K562 (cell line): ENCODE results near the gene PPIL6. TPM values are rescaled to one million over a fixed set of nuclear protein-coding genes. Genes with fewer than 3 reads are reported as not detected.

Experiments used
- ATAC-seq: fragments of 200-7000 bp; cut with Tn5 transposase; 3 replicates; pipeline ENCODE4 v1.9.1; 2020; ENCODE audit warnings: moderate library complexity
- BruUV-seq: library from RNA; stranded (reverse); fragments of 400-500 nt; replicated peaks from 2 replicates; lab custom pipeline; 2021; lab: Mats Ljungman, UMichigan
- CTCF ChIA-PET: fragments of 300-600 bp; formaldehyde crosslinking; extraction: SDS; loops from one replicate; lab custom pipeline; 2021; ENCODE audit warnings: low intra/inter-chr PET ratio; lab: Yijun Ruan, JAX
- POLR2A ChIA-PET: fragments of 300-600, 350-650 bp; sonication (Branson Sonifier 250); formaldehyde crosslinking; extraction: SDS; loops from one replicate; lab custom pipeline; 2021; ENCODE audit warnings: antibody characterized with exemption, inconsistent platforms; lab: Yijun Ruan, JAX
- DNase-seq, 4 experiments: peaks; one replicate each; pipeline versions ENCODE4 v3.0.0 to v3.0.0-alpha.2; 2011 to 2018; ENCODE audit warnings: low spot score in 3 of 4, mixed read lengths in 3 of 4; ENCODE audit errors: extremely low read depth in 1 of 4
- FAIRE-seq: peaks from 2 replicates; lab custom pipeline; 2011; peaks lifted over from hg19 to GRCh38; lab: Jason Lieb, UNC
- H2AFZ ChIP-seq: 2 replicates; pipeline ENCODE4 v1.6.0; 2011; ENCODE audit warnings: low read depth, low read length, control low read depth, inconsistent platforms
- H3K27ac ChIP-seq: fragments of 200-600 bp; 3 replicates; pipeline ENCODE4 v1.8.0; 2011; ENCODE audit warnings: low read depth, mild to moderate bottlenecking, control low read depth, inconsistent platforms, low read length, moderate library complexity, mixed read lengths; ENCODE audit errors: extremely low read depth
- H3K27me3 ChIP-seq, 2 experiments: fragments of 300-600 bp in 1 of 2; 2 replicates in 1 of 2; 3 replicates in 1 of 2; pipeline versions ENCODE4 v1.6.0 to v1.8.0; 2011; ENCODE audit warnings: inconsistent platforms in 2 of 2, low read length in 2 of 2, mild to moderate bottlenecking in 1 of 2, mixed read lengths in 1 of 2, moderate library complexity in 1 of 2; ENCODE audit not compliant: control insufficient read depth in 2 of 2, insufficient read depth in 2 of 2
- H3K36me3 ChIP-seq: fragments of 300-600 bp; 3 replicates; pipeline ENCODE4 v1.8.0; 2011; ENCODE audit warnings: mild to moderate bottlenecking, low read length, inconsistent platforms; ENCODE audit not compliant: control insufficient read depth, insufficient read depth
- H3K4me1 ChIP-seq, 2 experiments: fragments of 200-600 bp in 1 of 2; replicated peaks in 1 of 2; 2 replicates in 1 of 2; 3 replicates in 1 of 2; pipeline versions ENCODE4 v1.5.1 to v1.8.0; 2011; ENCODE audit warnings: inconsistent platforms in 2 of 2, low read length in 2 of 2, mild to moderate bottlenecking in 1 of 2, mixed read lengths in 1 of 2, moderate library complexity in 1 of 2; ENCODE audit not compliant: control insufficient read depth in 2 of 2, insufficient read depth in 2 of 2
- H3K4me2 ChIP-seq: 2 replicates; pipeline ENCODE4 v1.6.1; 2011; ENCODE audit warnings: low read length, control low read depth, inconsistent platforms, mixed read lengths; ENCODE audit not compliant: insufficient read depth
- H3K4me3 ChIP-seq: fragments of 200-600 bp; sonication (generic), shearing (Covaris generic); 2 replicates; pipeline ENCODE4 v1.5.1; 2016; ENCODE audit warnings: control low read depth, inconsistent platforms
- H3K79me2 ChIP-seq: fragments of 200-600 bp; 3 replicates; pipeline ENCODE4 v1.8.0; 2011; ENCODE audit warnings: low read length, inconsistent platforms; ENCODE audit not compliant: control insufficient read depth, insufficient read depth
- H3K9ac ChIP-seq, 2 experiments: 2 replicates each; pipeline versions ENCODE4 v1.6.0 to v1.6.1; 2011; ENCODE audit warnings: low read depth in 2 of 2, low read length in 2 of 2, control low read depth in 1 of 2, inconsistent platforms in 1 of 2, mild to moderate bottlenecking in 1 of 2, mixed read lengths in 1 of 2; ENCODE audit not compliant: insufficient read depth in 1 of 2
- H3K9me1 ChIP-seq: one replicate; pipeline ENCODE4 v1.6.0; 2011; ENCODE audit warnings: inconsistent platforms, mild to moderate bottlenecking, low read length, moderate library complexity; ENCODE audit not compliant: control insufficient read depth, insufficient read depth
- H3K9me3 ChIP-seq: replicated peaks from 2 replicates; pipeline ENCODE4 v1.5.1; 2011; ENCODE audit warnings: low read depth, low read length, inconsistent platforms; ENCODE audit not compliant: control insufficient read depth, insufficient read depth
- H4K20me1 ChIP-seq: replicated peaks from 2 replicates; pipeline ENCODE4 v1.6.1; 2011; ENCODE audit warnings: low read length, inconsistent platforms, mixed read lengths; ENCODE audit not compliant: control insufficient read depth, insufficient read depth
- ATF3 ChIP-seq, 2 experiments: fragments of 450-650 bp in 1 of 2; sonication (generic) in 1 of 2; formaldehyde crosslinking in 1 of 2; IDR thresholded peaks in 1 of 2; conservative IDR thresholded peaks in 1 of 2; 2 replicates each; pipeline versions ENCODE4 v1.6.1 to v1.8.1; 2016 to 2023; ENCODE audit warnings: mild to moderate bottlenecking in 2 of 2, moderate library complexity in 2 of 2, inconsistent platforms in 1 of 2, missing genetic modification reagents in 1 of 2
- ATF7 ChIP-seq: fragments of 450-650 bp; IDR thresholded peaks from 2 replicates; pipeline ENCODE4 v1.7.1; 2014; ENCODE audit warnings: mild to moderate bottlenecking, moderate library complexity
- CEBPB ChIP-seq: fragments of 450-650 bp; IDR thresholded peaks from 2 replicates; pipeline ENCODE4 v1.6.1; 2016; ENCODE audit warnings: missing genetic modification characterization, missing compliant biosample characterization
- CEBPG ChIP-seq, 3 experiments: fragments of 200-800 bp in 1 of 3; sonication (Bioruptor generic) in 1 of 3; sonication (generic) in 1 of 3; formaldehyde crosslinking in 1 of 3; IDR thresholded peaks in 2 of 3; conservative IDR thresholded peaks in 1 of 3; 2 replicates each; pipeline versions ENCODE4 v1.6.1 to v1.8.0; 2016 to 2022; ENCODE audit warnings: missing compliant biosample characterization in 2 of 3, missing genetic modification characterization in 2 of 3, mild to moderate bottlenecking in 1 of 3, missing genetic modification reagents in 1 of 3
- CHD4 ChIP-seq: fragments of 200-600 bp; sonication (generic); IDR thresholded peaks from 3 replicates; pipeline ENCODE4 v1.6.1; 2012; ENCODE audit warnings: low read depth, mild to moderate bottlenecking, mixed read lengths, low read length, inconsistent platforms; ENCODE audit not compliant: insufficient read depth, insufficient replicate concordance, poor library complexity, severe bottlenecking
- FOXJ2 ChIP-seq: fragments of 200-800 bp; sonication (Bioruptor generic); IDR thresholded peaks from 2 replicates; pipeline ENCODE4 v1.6.1; 2016; ENCODE audit warnings: missing genetic modification characterization, missing compliant biosample characterization
- FOXO4 ChIP-seq: fragments of 450-650 bp; formaldehyde crosslinking; IDR thresholded peaks from 2 replicates; pipeline ENCODE4 v1.4.0; 2020; ENCODE audit warnings: mild to moderate bottlenecking, moderate library complexity
- GABPA ChIP-seq: fragments of 200-800 bp; sonication (Bioruptor generic); conservative IDR thresholded peaks from 2 replicates; pipeline ENCODE4 v1.6.1; 2016; ENCODE audit warnings: low read depth, missing genetic modification characterization, missing compliant biosample characterization
- NCOA2 ChIP-seq, 2 experiments: fragments of 450-650 bp; IDR thresholded peaks; 2 replicates each; pipeline ENCODE4 v1.6.1; 2018; ENCODE audit warnings: mild to moderate bottlenecking in 2 of 2, moderate library complexity in 1 of 2; ENCODE audit not compliant: partially characterized antibody in 2 of 2
- RBBP5 ChIP-seq: fragments of 200-600 bp; sonication (generic); IDR thresholded peaks from 2 replicates; pipeline ENCODE4 v1.6.1; 2012; ENCODE audit warnings: borderline replicate concordance, mild to moderate bottlenecking, low read length, control low read depth, inconsistent platforms; ENCODE audit not compliant: insufficient read depth, poor library complexity, severe bottlenecking
- WGBS: fragments of 100-300 bp; shearing (Covaris generic); methylation state at CpG from one replicate; pipeline ENCODE4 v1.1.6; 2016; ENCODE audit warnings: low coverage, mixed read lengths; ENCODE audit not compliant: insufficient coverage; ENCODE audit errors: missing lambda C conversion rate; 5-methylcytosine and 5-hydroxymethylcytosine counted together
- in situ Hi-C: fragments of 300-500 bp; cut with MboI; formaldehyde crosslinking; loops from 4 replicates; pipeline ENCODE4 v1.15.0; 2018; ENCODE audit warnings: inconsistent platforms, mixed read lengths
- intact Hi-C: fragments of 100-400 bp; cut with micrococcal nuclease; formaldehyde crosslinking; loops from 2 replicates; pipeline ENCODE4 v1.14.2; 2022
- polyA plus RNA-seq, 8 experiments: library from polyadenylated mRNA; depleted of rRNA in 4 of 8; stranded (reverse) in 5 of 8; unstranded in 3 of 8; fragments of >200 nt; fragmentation: Nextera tagmentation in 2 of 8; fragmentation: Illumina TruSeq in 1 of 8; extraction: Ambion mirVana in 2 of 8; extraction: Trizol in 1 of 8; gene quantifications; 2 replicates each; pipeline versions ENCODE4 v1.2.1 to v1.2.3, GENCODE V29; 2011 to 2014; ENCODE audit warnings: inconsistent platforms in 1 of 8, missing spikeins in 1 of 8
- total RNA-seq, 7 experiments: library from RNA; depleted of rRNA in 6 of 7; stranded (reverse); fragments of >200 nt in 6 of 7; fragmentation: Illumina TruSeq in 2 of 7; extraction: Trizol in 2 of 7; gene quantifications; 2 replicates each; pipeline versions ENCODE4 v1.2.1 to v1.2.3, GENCODE V29; 2011 to 2021; ENCODE audit warnings: low replicate concordance in 1 of 7

Gene PPIL6
- total and polyA plus RNA-seq, 9 of the 15 experiments (the other 6 are each of a cell fraction or from before 2014, with no cell fraction given), result 0.03 to 0.98 (median 0.41) TPM; not detected in 1

GRCh38 chr6:109429496-109429895 lies 10.9 kb downstream of the PPIL6 start (continued):
- no peak for TF ChIP-seq NCOA2 (IDR thresholded peaks at IDR 0.05; ENCODE audit: partially characterized antibody in 2 of 2)
- TF ChIP-seq FOXJ2 (tag), result no peak

- Histone ChIP-seq H3K79me2 (no peaks in the 10 kb centered on the region), H4K20me1 (no peaks in the 10 kb centered on the region), H3K9me3 (no peaks in the 10 kb centered on the region), H3K9me1 (no peaks in the 10 kb centered on the region), H3K9ac (no peak overlapping the region), H3K4me1 (peaks cover 4 to 5% of the 10 kb centered on the region in 2 experiments; a peak in 3 of 5 replicates), H3K36me3 (no peaks in the 10 kb centered on the region), H3K4me2 (no peak overlapping the region), H2AFZ (0 out of 2 replicates have a peak overlapping the region, but pooled peaks have one; percentile 47), H3K27me3 (no peaks in the 10 kb centered on the region), H3K4me3 (no peak overlapping the region), H3K27ac (no peak overlapping the region)
- intact Hi-C loops, result no loop called here
- ChIA-PET POLR2A (interaction anchor here (0.9 to 1.0 kb wide), 3 partner anchors 16 to 45 kb away, joined by 3 to 7 read pairs (median 6); no protein-coding TSS in a partner anchor), CTCF (no interaction called here)
- DNase-seq, result no peak
- no peak for FAIRE-seq
- WGBS, result 19% methylated on average over 7 of the region's 7 CpGs
- in situ Hi-C loops, result no loop called here
- TF ChIP-seq ATF7 (peak; percentile 86), FOXO4 (CRISPR knock-in tag) (no peak), CHD4 (no peak), CEBPB (tag) (0 out of 2 replicates have a peak, but pooled peaks have one; percentile 23), RBBP5 (no peak), GABPA (tag) (0 out of 2 replicates have a peak, but pooled peaks have one; percentile 11), ATF3 (IDR thresholded peaks at IDR 0.05) (peak; percentile 70; the same call in 1 of the 2 replicates), ATF3 (CRISPR knock-in tag; conservative IDR thresholded peaks at IDR 0.05) (no peak), CEBPG (CRISPR knock-in tag; IDR thresholded peaks at IDR 0.05) (no peak), CEBPG (tag; conservative IDR thresholded peaks at IDR 0.05 in 1 of 2, IDR thresholded peaks at IDR 0.05 in 1 of 2) (peak; percentile 33 to 45; a peak in 2 of 4 replicates)
- BruUV-seq, result no TSS peak
- ATAC-seq, result no peak
Measured at GRCh38 chr6:109428889-109429477, 11.4 kb downstream of the PPIL6 start.
